Stomach (tissue), 9 donors: ENCODE measurements around the gene SEZ6L. TPM values are rescaled to one million over a fixed set of nuclear protein-coding genes. Genes with fewer than 3 reads are reported as not detected.

Source experiments
- DNase-seq, 2 donors: peaks; one replicate each; pipeline versions ENCODE4 v3.0.0 to v3.0.0-alpha.2; 2013 to 2019
- H3K27ac ChIP-seq, 5 donors: fragments of 200-600 bp in 4 of 5; sonication (generic) in 4 of 5; one replicate each; pipeline ENCODE4 v1.5.1; 2013 to 2019; ENCODE audit warnings: mild to moderate bottlenecking in 1 of 5, moderate library complexity in 1 of 5
- H3K27me3 ChIP-seq, 3 donors: fragments of 200-600 bp; sonication (generic); one replicate each; pipeline ENCODE4 v1.5.1; 2017 to 2019; ENCODE audit warnings: mixed run types in 1 of 3
- H3K36me3 ChIP-seq, 4 donors: fragments of 200-600 bp; sonication (generic); 1 replicate in 3 of 4; 2 replicates in 1 of 4; pipeline ENCODE4 v1.5.1; 2016 to 2019
- H3K4me1 ChIP-seq, 4 donors: fragments of 200-600 bp; sonication (generic); one replicate each; pipeline ENCODE4 v1.5.1; 2016 to 2019
- H3K4me3 ChIP-seq, 4 donors: fragments of 200-600 bp; sonication (generic) in 3 of 4; one replicate each; pipeline ENCODE4 v1.5.1; 2016 to 2019; ENCODE audit warnings: mild to moderate bottlenecking in 1 of 4
- H3K9me3 ChIP-seq, 4 donors: fragments of 200-600 bp; sonication (generic); one replicate each; pipeline ENCODE4 v1.5.1; 2016 to 2019
- CTCF ChIP-seq, 7 experiments: fragments of 450-650 bp in 4 of 7; fragments of 200-600 bp in 3 of 7; sonication (generic) in 3 of 7; IDR thresholded peaks; one replicate each; pipeline ENCODE4 v1.5.1; 2016 to 2019; ENCODE audit warnings: antibody characterized with exemption in 7 of 7, control low read depth in 2 of 7, mild to moderate bottlenecking in 1 of 7
- EP300 ChIP-seq: sonication (generic); formaldehyde crosslinking; IDR thresholded peaks from one replicate; pipeline ENCODE4 v1.6.1; 2017; ENCODE audit warnings: antibody characterized with exemption
- POLR2A ChIP-seq, 4 donors: fragments of 450-650 bp; IDR thresholded peaks; one replicate each; pipeline ENCODE4 v1.6.1; 2016; ENCODE audit warnings: antibody characterized with exemption in 4 of 4, control low read depth in 2 of 4, mild to moderate bottlenecking in 1 of 4, moderate library complexity in 1 of 4
- POLR2AphosphoS5 ChIP-seq, 3 donors: sonication (generic); formaldehyde crosslinking; IDR thresholded peaks; one replicate each; pipeline ENCODE4 v1.6.1; 2016; ENCODE audit warnings: antibody characterized with exemption in 3 of 3
- WGBS, 5 donors: extraction: QIAGEN DNeasy Blood & Tissue Kit in 3 of 5; methylation state at CpG; one replicate each; pipeline versions ENCODE4 v1.1.5 to v1.1.7; 2013 to 2018; 5-methylcytosine and 5-hydroxymethylcytosine counted together
- intact Hi-C: fragments of 100-400 bp; cut with DNase I; formaldehyde crosslinking; loops from one replicate; pipeline ENCODE4 v1.15.1; 2023; ENCODE audit warnings: low total_unique reads
- polyA plus RNA-seq, 3 donors: library from polyadenylated mRNA; stranded (reverse); fragments of 200-250 nt; gene quantifications; one replicate each; pipeline ENCODE4 v1.2.3, GENCODE V29; 2013
- total RNA-seq, 5 donors: library from RNA; depleted of rRNA; stranded (reverse); fragments of >200 nt; gene quantifications; one replicate each; pipeline versions ENCODE4 v1.1.0 to v1.2.3, GENCODE V29; 2014 to 2016
- donor health status: healthy with polysubstance abuse.
- donor health status: Bipolar disorder and iron deficiency.
- donor health status: healthy.

The SEZ6L gene
- total and polyA plus RNA-seq, 8 donors: 0.03 to 1.1 (median 0.06) TPM; not detected in 5

- Histone ChIP-seq H3K27ac (no peak overlapping the region), H3K36me3 (no peaks in the 10 kb centered on the region), H3K27me3 (peaks cover 0 to 68% (median 0%) of the 10 kb centered on the region in 3 donors), H3K4me3 (no peak overlapping the region), H3K9me3 (no peaks in the 10 kb centered on the region), H3K4me1 (no peaks in the 10 kb centered on the region)
- intact Hi-C loops: no loop called here
- WGBS, 5 donors: 35 to 68% (median 48%) methylated on average over 5 of the region's 5 CpGs
- TF ChIP-seq POLR2A (IDR thresholded peaks at IDR 0.05) (no peak), CTCF (IDR thresholded peaks at IDR 0.05) (no peak), EP300 (no peak), POLR2AphosphoS5 (IDR thresholded peaks at IDR 0.05) (no peak)
- DNase-seq: peak in 1 of 2 donors; percentile 5
Measured at GRCh38 chr22:26234296-26234695, 65.0 kb downstream of the SEZ6L start.

- Histone ChIP-seq H3K36me3 (no peaks in the 10 kb centered on the region), H3K27ac (no peak overlapping the region), H3K27me3 (peaks cover 0 to 64% (median 0%) of the 10 kb centered on the region in 3 donors), H3K4me3 (no peak overlapping the region), H3K9me3 (no peaks in the 10 kb centered on the region), H3K4me1 (no peaks in the 10 kb centered on the region)
- DNase-seq: no peak
- intact Hi-C loops: no loop called here
- 63 to 76% (median 75%) methylated on average over 11 of the region's 11 CpGs for WGBS, 5 donors
- TF ChIP-seq CTCF (IDR thresholded peaks at IDR 0.05): no peak
Measured at GRCh38 chr22:26235792-26236487, 66.7 kb downstream of the SEZ6L start.

GRCh38 chr22:26236991-26237390 is 67.7 kb downstream of the SEZ6L start:
- no peaks in the 10 kb centered on the region for H3K4me1 ChIP-seq
- no peak overlapping the region for H3K4me3 ChIP-seq
- H3K27me3 ChIP-seq: peaks cover 0 to 60% (median 0%) of the 10 kb centered on the region in 3 donors
- WGBS, 5 donors: 60 to 72% (median 67%) methylated on average over 6 of the region's 6 CpGs
- no peaks in the 10 kb centered on the region for H3K36me3 ChIP-seq
- intact Hi-C loops: no loop called here
- no peak for DNase-seq
- no peak overlapping the region for H3K27ac ChIP-seq
- H3K9me3 ChIP-seq: no peaks in the 10 kb centered on the region
- TF ChIP-seq POLR2AphosphoS5 (IDR thresholded peaks at IDR 0.05) (no peak), EP300 (no peak), CTCF (IDR thresholded peaks at IDR 0.05) (no peak), POLR2A (IDR thresholded peaks at IDR 0.05) (no peak)

GRCh38 chr22:26238596-26238995 is 69.3 kb downstream of the SEZ6L start:
- 65 to 81% (median 76%) methylated on average over 3 of the region's 3 CpGs for WGBS, 5 donors
- no peak for DNase-seq
- TF ChIP-seq POLR2A (IDR thresholded peaks at IDR 0.05): no peak
- no peak for TF ChIP-seq POLR2AphosphoS5 (IDR thresholded peaks at IDR 0.05)
- TF ChIP-seq CTCF (IDR thresholded peaks at IDR 0.05): no peak
- TF ChIP-seq EP300: no peak
- intact Hi-C loops: no loop called here
- Histone ChIP-seq H3K9me3 (peaks cover 0 to 5% (median 0%) of the 10 kb centered on the region in 4 donors), H3K4me1 (no peaks in the 10 kb centered on the region), H3K27me3 (peaks cover 0 to 53% (median 0%) of the 10 kb centered on the region in 3 donors), H3K4me3 (no peak overlapping the region), H3K27ac (no peak overlapping the region), H3K36me3 (no peaks in the 10 kb centered on the region)
